ENCODE measurements around the gene FGF3. TPM values are rescaled to one million over a fixed set of nuclear protein-coding genes. Genes with fewer than 3 reads are reported as not detected.

Gene FGF3
- polyA plus RNA-seq, 1 donor = not detected

DNA sequence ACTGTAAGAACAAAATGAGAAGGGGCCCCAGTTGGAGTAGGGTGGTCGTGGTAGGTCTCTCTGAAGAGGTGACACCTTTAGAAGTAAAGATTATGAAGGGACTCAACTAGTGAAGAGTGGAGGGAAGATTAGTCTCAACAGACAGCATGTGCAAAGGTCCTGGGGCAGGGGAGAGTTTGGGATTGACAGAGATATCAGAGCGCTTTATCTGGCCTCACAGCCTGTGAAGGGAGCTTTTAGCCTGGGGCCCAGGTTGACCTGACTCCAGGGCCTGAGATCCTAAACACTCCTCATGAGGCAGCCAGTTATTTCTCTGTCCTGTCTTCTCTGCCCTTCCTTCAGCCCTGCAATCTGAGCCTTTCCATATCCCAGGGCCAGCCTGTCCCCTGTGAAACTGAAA lies 16.2 kb downstream of the FGF3 start:
- DNase-seq = no peak

DNA sequence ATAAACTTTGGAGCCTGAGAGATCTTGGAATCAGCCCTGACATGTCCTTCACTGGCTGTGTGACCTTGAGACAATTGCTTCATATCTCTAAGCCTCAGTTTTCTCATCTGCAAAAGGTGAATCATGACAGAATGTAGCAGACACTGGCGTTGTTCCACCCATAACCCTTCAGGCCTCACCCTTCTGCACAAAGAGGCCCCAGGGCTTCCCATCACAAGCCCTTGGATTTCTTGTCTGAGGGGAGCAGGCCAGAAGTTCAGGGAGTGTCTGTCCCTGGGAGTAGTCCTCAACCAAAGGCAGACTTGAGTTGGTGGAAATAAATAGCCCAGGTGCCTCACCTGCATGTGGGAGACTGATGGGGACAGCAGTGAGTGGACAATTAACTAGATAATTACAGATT lies 16.6 kb downstream of the FGF3 start:
- DNase-seq = no peak

DNA sequence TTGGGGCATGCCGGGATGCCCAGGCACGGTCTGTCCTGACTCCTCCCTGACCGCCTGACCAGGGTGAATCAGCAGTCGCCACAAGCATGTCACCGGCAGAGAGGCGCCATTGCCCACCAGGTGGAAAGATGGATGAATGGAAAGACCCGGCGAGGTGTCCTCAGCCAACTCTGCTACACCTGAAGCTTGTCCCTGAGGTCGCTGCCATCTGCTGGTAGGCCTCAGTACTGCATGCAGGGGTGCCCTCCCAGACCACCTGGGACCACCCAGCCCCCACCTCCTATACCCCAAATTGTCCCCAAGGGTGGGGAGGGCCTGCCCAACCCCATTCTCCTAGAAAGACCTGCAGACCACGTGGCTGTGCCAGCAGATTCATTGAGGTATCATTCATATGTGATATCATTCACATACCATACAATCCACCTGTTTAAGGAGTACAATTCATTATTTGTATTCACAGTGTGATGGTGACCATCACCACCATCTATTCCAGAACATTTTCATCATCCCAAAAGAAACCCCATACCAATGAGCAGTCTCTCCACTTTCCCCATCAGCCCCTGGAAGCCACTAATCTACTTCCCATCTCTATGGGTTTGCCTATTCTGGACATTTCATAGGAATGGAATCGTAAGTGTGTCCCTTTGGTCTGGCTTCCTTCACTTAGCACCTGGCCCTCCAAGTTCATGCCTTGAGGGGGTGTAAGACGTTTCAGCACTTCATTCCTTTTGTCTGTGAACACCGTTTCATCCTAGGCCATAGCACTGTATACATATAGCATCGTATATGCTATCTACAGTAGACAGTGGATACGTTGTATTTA lies 17.5 kb downstream of the FGF3 start:
- no peak for DNase-seq

DNA sequence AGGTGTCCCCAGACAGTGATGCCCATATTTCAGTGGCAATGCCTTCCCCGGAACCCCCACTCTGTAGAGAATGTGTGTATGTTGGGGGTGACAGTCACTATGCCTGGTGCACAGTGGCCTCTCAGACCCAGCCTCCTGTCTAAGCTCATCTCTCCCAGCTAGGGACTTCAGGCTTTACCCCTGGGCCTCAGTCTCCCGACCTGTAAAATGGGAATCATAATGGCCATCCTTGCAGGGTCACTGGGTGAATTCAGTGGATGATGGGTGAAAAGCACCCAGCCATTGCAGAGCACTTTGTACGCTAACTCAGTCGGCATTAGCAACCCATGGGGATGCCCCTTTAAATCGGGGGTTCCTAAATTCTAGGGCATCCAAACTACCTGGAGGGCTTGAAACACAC lies 18.9 kb downstream of the FGF3 start:
- DNase-seq = no peak

DNA sequence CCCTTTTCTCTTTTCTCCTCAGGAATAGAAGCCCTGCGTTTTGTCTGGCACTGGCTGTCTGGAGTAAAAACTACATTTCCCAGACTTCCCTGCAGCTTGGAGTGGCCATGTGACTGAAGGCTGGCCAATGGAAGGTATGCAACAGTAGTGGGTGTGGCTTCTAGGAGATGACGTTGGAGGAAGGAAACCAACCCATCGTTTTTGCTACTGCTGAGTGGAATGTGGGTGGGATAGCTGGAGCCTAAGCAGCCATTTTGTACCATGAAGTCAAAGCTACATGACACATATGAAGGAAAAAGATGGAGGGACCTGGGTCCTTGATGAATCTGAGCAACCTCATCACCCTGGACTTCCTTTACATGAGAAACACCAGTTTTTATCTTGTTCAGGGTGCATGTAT lies 19.6 kb downstream of the FGF3 start:
- no peak for DNase-seq

DNA sequence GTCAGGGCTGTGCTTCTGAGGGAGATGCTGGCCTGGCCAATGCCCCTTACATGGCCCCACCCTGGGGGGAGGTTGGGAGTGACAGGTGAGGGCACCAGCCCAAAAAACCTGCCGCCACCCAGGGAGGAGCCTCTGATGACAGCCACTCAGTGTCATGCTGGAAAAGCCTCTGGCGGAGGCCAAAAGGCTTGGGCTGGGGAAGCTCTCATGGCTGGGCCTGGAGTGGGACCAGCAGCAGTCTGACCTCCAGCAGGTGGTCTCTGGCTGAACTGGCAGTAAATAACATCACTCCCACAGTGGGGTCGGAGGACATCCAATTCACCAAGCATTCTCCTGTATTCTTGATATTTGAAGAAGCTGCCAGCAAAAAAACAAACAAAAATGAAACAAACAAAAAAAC lies 20.1 kb downstream of the FGF3 start:
- DNase-seq = no peak

DNA sequence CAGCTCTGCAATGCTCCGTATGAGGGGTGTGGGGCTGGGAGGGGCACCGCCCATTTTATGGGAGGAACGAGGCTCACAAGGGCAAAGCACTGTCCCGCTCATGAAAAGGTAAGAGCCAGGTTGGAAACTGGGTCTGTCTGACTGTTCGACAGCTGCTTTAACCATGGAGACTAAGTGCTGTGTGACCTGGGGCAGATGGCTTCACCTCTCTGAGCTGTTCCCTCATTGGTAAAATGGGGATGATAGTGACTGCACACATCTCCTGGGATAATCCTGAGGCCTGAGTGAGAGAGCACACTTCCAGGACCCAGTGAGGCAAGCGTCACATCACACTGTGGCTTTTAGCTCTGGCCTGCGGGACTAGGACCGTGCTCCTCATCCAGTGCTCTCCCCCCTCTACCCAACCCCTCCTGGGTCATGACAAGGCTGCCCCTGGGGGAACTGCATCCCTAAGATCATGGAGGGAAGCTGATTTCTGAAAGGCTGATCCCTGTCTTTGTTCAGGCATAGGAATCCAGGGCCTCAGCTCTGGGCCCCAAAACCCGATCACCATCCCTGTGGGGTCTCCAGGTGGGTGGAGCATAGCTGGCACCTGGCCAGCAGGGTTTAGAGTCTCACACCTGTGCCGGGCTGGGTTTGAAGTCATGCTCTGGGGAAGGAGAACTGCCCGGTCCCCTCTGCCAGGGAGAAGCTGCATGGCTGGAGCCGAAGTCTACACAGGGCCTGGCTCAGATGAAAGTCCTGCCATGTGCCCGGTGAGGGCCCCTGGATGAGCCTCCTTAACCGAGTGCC lies 21.3 kb downstream of the FGF3 start:
- no peak for DNase-seq

DNA sequence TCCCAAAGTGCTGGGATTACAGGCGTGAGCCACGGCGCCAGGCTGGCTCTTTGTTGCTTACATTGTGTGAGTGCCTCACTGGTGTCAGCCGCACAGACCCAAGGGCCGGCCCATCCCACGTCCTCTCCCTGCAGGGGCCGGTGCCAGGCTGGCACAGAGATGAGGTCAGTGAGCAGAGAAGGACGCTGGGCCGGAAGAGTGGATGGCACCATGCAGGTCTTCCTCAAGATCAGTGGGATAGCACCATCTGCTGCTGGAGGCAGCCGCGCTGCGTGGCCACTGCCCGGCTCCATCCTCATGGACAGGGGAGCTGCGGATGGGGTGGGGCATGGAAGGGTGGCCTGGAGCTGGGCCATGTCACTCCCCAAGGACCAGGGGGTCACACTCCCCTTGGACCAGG lies 22.1 kb downstream of the FGF3 start:
- no peak for DNase-seq

DNA sequence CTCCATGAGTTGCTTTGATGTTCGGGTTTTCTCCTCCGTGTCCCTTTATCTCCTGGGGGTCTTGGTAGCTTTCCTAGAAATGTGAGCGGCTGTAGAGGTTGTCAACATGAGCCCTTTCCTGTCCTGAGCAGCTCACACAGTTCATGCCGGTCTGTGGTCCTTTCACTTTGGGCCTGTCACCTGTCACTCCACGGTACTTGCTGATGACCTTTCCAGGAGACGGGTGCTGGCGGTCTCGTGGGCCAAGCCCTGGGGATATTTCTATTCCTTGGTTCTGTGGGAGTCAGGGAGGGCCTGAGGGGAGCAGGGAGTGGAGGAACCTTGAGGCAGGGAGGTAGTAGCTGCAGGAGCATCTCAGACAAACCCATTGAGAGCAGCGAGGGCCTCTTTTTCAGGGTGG lies 23.2 kb downstream of the FGF3 start:
- no peak for DNase-seq

DNA sequence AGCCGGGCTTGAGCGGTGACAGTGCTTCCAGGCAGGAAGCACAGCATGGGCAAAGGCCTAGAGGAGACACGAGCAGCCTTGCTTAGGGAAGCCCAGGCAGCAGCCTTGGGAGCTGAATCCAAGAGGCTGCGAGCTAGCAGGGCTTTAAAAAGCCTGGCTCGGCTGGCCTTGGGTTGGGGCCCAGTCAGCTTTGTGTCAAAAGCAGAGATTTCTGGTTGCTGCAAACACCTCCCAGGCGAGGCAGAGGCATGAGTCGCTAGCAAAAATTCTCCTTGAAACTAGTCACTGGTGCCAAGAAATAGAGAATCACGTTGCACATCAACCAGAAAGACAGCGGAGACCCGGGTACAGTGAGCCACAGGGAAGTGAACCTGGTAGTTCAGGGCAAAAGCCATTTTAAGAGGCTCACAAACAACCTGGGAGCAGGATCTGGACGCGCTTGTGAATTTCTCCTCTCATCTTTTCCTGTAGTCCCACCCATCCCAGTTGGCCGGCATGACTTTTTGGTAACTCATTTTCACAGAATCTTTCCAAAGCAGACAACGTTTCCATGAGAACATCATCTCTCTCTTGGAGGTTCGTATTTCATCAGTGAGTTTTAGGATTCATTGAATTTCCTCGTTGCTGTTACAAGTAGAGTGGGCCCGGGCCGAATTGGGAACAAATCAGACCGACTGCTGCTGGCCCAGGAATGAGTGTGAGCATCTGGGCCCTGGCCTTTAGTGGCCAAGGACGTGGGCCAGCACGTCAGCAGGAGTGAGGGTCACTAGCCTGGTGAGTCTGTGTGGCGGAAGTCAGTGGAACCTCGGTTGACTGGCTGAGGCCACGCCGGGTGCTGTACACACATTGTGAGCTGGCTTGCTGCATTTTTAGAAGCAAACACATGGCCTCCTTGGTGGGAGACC lies 27.7 kb downstream of the FGF3 start:
- peak; percentile 90 for DNase-seq

DNA sequence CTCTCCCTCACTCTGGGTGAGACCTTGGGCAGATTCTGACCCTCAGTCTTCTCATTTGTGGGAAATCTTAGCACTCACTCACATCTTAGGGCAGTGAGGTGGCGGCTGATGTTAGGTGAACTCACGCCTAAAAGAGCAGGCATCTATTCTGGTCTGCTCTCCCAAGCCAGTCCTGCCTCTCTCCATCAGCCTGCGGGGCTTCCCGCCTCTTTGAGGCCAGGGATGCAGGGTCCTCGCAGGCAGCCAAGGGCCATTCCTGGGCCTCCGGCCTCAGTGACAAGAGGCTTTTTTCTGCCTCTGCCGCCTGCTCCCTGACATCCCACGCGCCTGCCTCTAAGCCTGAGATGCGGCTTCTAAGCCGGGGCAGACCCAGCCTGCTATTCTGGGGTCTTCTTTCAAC lies 30.3 kb downstream of the FGF3 start:
- DNase-seq = no peak

DNA sequence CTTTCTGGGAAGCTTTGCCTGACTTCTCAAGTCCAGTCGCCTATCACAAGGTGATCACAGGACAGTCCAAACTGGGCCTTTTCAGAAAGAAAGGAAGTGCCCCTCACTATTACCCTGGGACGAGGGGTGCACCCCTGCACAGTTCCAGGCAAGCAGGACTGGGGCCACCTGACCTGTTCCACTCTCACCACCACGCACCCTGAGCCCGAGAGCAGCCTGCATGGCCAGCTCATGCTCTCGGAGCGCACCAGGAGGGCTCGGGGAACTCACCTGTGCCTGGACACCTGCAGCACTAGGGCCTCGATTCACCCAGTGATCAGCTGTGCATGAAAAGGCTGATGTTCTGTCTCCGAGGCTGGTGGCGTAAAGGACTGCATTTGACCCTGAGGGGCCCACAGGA lies 31.3 kb downstream of the FGF3 start:
- DNase-seq = no peak

DNA sequence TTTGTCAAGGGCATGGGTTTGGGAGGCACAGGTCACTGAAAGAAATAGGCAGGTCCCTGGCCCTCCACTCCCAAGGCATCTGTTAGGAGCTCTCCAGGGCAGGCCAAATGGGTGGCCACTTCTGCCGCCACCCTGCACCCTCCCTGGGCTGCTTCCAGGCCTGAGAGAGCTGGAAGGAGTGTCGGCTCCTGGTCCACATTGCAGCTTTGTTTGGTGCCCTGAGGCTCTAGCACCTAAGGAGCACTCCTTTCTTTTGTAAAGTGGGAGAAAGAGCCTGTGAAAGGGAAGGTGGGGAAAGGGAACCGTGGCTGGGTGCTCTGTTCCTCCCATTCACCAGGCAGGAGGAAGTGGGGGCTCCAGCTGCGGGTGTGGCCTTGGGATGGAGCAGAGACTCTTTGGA lies 31.8 kb downstream of the FGF3 start:
- no peak for DNase-seq

DNA sequence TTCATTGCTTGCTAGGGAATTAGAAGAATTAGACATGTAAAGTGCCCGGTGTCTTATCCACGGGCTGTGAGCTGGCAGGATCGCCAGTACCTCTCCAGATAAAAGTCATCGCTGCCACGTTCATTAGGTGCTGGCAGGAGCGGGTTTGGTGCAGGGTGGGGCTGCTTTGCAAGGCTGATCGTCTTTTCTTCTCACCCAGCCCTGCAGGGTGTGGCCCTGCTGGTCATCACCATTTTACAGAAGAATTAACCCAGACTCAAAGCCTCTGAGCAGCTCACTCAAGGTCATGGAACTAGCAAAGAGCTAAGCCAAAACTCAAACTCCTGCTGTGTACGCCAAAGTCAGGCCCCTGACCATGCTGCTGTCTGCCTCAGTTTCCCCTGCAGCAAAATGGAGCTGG lies 38.0 kb downstream of the FGF3 start:
- no peak for DNase-seq

DNA sequence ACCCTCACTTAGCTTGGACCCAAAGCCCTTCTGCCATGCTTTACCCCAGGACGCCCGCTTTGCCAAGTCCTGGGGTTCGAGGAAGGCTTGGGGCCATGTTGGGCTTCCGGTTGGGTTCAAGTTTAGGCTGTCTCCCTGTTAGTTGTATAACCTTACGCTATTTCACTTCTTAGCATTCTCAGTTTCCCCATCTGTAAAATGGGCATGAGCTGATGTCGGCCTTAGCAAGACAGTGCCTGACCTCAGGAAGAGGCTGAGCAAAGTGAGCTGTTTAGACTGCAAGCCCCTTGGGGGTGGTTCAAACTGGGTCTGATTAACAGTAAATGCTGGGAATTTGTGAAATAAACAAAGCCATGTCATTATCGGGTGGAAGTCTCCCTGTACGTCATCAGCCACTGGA lies 40.8 kb downstream of the FGF3 start:
- no peak for DNase-seq

DNA sequence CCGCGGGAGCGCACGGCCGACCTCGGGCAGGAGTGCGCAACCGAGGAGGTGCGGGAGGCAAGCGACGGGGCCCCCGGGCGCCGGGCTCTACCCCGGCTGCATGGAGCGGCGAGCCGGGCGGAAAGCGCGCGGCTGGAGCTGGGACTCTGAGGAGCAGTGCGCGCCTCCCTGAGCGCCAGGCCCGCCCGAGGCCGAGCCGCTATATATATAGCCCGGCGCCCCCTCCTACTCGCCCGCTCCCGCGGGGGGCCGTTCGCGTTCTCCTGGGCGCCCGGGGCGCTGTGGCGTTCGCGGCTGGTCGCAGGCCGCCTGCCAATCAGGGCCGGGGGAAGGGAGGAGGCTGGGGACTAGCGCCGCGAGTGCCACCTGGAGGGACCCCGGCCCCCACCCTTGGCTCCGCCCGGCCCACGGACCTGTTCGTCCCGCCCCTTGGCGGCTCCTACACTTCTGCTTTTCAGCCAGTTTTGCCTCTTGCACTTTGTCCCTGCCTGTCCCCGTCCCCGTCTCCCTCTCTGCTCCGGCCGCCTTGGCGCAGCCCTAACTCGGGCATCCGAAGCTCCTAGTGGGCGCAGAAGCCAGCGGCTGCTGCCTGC lies 44.0 kb downstream of the FGF3 start, which contains the start of gene FGF4:
Gene FGF4, minus strand, starts transcription at position 179 of the 593 bp plus-strand sequence. CDS start 257 bp downstream, outside the sequence.
- no peak for DNase-seq

DNA sequence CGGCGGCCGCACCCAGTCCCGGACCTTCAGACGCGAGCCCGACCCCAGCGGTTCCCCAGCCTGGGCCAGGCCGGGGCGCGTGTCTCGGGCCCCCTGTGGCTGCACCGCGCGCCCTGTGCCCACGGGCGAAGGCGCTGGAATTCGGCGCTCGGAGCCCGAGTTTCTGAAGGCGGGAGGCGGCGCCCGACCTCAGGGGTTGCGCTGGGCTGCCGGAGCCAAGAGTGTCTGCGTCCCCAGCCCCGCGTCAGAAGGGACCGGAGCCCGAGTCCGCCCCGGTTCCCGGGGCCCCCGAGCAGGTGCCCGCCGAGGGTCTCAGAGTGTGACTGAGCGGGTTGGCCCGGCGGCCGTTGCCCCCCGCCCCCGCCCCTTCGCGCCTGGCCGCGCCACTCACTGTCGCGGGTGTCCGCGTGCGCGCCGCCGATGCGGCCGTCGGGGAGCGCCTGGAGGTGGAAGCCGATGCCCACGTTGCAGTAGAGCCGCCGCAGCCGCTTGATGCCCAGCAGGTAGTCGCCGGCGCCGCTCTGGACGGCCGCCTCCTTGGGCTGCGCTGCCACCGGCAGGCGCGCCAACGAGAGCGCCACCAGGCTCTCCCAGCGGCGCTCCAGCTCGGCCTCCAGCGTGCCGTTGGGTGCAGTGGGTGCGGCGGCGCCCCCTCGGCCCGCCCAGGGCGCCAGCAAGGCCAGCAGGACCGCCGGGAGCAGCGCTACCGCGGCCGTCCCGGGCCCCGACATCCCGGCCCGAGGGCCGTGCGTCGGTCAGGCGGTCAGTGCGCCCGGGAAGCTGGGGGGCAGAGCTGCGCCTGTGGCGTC lies 44.7 kb downstream of the FGF3 start:
- DNase-seq = no peak

DNA sequence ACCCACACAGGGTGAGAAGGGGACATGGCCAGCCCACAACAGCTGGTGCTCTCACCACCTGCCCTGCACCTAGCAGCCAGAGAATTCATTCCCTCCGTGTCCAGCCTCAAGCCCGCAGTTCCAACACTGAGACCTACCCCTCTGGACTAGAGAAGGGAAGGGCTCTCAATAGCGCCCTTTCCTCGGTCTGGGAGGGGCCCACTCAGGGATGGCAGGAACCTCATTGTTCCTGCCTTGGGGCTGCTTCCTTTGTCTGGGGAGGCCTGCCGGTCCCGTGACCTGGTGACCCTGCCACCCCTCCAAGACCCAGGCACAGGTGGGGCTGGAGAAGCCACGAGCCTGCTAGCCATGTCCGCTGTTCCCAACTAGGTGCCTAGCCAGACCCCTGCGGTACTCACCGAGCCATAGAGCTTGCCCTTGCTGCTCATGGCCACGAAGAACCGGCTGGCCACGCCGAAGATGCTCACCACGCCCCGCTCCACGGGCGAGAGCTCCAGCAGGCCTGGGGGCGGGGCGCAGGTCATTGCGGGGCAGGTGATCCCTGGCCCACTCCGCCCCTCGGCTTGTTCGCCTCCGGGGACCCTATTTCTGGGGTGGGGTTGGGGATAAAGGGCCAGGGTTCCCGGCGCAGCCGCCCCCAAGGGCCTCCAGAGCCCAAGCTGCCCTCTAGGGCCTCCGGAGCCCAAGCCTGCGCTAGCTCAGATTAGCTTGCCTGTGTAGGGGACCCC lies 45.4 kb downstream of the FGF3 start:
- no peak for DNase-seq

DNA sequence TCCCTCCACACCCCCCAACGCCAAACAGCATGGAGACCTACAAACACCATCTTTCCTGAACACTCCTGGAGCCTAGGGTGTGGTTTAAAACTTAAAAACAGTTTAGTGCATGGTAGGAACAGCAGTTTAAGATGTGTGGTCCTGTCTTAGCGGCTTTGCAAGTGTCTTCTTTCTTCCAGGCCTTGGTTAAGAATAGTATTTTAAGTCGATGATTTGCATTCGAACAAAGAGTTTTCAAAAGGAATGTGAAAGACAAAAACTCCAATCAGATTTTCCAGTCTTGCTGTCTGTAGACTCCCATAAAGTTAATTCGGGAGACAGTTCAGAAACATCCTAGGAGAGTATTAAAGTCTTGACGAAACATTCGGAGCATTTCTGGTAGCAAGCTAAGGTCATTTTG lies 47.8 kb downstream of the FGF3 start:
- no peak for DNase-seq

DNA sequence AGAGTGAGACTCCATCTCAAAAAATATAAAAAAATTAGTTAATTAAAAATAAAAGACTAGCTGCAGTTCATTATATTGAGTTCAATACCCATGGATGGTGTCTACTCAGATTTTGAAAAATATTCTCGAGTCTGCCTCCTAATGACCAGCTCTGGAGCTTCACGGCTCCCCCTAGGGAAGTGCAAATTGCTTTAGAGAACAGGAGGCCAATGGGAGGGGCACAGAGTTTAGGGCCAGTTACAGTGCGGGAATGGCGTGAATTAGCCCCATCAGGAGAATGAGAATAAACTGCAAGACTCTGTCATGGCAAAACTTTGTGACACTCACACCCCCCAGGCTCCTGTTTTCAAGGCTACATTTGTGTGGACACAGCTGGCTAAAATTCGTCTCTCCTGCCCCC lies 48.7 kb downstream of the FGF3 start:
- no peak for DNase-seq

DNA sequence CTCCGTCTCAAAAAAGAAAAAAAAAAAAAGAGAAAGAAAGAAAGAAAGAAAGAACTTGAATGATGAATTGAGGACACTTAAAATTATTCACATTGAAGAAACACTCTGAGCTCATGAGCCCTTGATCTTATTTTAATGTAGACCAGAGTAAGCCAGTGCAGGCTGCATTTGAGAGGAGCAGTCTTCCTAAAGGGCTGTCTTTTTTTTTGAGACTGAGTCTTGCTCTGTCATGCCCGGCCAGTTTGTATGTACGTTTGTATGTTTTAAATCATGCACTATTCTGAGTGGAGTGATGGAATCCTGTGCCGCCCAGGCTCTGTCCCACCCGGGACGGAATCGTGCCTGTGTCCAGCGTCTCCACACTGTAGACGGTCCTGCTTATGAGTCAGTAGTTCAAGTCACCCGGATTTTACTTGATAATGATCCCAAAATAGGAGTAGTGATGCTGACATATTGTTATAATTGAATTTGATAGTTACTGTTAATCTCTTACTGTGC lies 53.7 kb downstream of the FGF3 start:
- no peak for DNase-seq

Measured in hindlimb muscle (tissue), 1 donor.